ENCODE data around the gene DOK3.

Gene DOK3

DNA sequence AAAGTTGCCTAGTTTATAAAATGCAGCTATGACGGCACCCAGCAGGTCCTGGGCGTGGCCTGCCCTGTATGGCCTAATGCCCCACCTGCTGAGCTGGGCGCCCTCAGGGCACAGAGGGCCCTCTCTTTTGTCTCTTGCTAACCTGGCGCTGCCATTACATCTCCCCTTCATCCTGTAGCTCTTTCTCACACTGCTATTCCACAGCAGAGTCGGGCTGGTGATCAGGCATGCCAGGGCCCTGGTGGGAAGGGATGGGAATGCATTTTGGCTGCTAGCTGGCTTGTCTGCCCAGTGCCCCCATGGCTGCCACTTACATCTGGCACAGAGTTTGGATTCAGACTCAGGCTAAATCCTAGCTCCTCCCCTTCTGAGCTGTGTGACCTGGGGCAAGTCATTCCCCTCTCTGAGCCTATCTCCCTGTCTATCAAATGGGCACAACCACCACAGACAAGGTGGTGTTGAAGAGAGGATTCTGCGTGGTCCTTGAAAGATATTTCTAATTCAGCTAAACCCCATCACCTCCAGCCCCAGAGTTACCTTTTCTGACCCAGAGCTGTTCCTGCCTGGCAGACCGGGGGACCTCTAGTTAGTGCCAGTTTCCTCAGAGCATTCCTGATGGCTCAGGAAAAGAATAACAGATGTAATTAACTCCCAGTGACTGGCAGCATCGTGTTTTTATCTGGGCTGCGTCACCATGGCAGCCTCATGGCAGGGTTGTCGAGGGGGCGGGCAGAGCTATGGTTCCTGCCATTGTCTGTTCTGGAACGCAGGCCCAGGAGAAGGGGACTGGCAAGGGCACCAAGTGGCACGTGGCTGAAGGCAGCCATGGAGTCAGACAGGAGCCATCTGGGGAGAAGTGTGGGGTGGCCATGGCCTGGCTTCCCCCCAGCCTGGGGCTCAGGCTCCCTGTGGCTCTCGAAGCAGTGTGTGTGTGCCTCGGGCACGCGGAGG lies 56.7 kb downstream of the DOK3 start:
- H3K4me1 Mint-ChIP-seq = peaks cover 55% of the 10 kb centered on the region
- ATAC-seq = no peak
- no peaks in the 10 kb centered on the region for H3K9me3 Mint-ChIP-seq
- peak overlapping the region; percentile 80 for H3K27ac Mint-ChIP-seq
- H3K4me3 Mint-ChIP-seq = no peak overlapping the region
- H3K36me3 Mint-ChIP-seq = no peaks in the 10 kb centered on the region
- no peaks in the 10 kb centered on the region for H3K27me3 Mint-ChIP-seq

Measured in stimulated activated memory B cell treated with anti-CD40 and anti-IgM and Interleukin-4, amounts not matched to agents 10 μg/mL and 1 μg/mL and 100 μg/mL, for 72 hours (primary cell).